ENCODE measurements around the gene LRRC58. TPM values are rescaled to one million over a fixed set of nuclear protein-coding genes. Genes with fewer than 3 reads are reported as not detected.

LRRC58 gene
- total and polyA plus RNA-seq, 2 of the 13 experiments (the other 11 are each of a cell fraction or from before 2014, with no cell fraction given) = 9.7 to 17.3 TPM

DNA sequence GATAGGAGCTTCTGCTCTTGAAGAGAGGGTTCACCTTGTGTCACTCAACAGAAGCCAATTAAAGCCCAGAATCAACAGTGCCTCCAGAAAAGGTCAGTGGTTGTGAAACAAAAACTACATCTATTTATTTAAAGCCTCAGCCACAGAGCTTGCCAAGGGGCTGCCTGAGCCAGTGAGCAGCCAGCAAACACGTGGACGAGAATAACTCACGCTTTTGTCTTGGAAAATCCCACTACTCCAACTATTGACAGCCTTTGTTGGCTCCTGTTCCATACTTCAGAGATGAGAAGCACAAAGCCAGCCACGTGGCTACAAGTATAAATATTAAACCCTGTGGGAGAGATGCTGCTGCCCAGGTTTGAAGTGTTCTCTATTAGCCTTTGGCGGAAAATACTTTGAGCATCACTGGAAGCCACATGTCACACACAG lies 74.4 kb downstream of the LRRC58 start (continued):
- TF ChIP-seq RFX1 (IDR thresholded peaks at IDR 0.05) (no peak), PREB (CRISPR knock-in tag; IDR thresholded peaks at IDR 0.05) (no peak), MED13 (CRISPR knock-in tag; IDR thresholded peaks at IDR 0.05) (no peak), ZEB1 (IDR thresholded peaks at IDR 0.05; ENCODE audit: insufficient replicate concordance, low read depth) (no peak), ZNF878 (CRISPR knock-in tag; IDR thresholded peaks at IDR 0.05) (peak; percentile 84), TBX2 (CRISPR knock-in tag; IDR thresholded peaks at IDR 0.05; ENCODE audit: borderline replicate concordance) (peak; percentile 87), CERS6 (CRISPR knock-in tag; IDR thresholded peaks at IDR 0.05) (no peak), ATRX (CRISPR knock-in tag; IDR thresholded peaks at IDR 0.05; ENCODE audit: borderline replicate concordance) (no peak), FOXA3 (CRISPR knock-in tag; IDR thresholded peaks at IDR 0.05) (peak; percentile 91), REXO4 (CRISPR knock-in tag; IDR thresholded peaks at IDR 0.05; ENCODE audit: borderline replicate concordance) (no peak), ZNF264 (CRISPR knock-in tag; IDR thresholded peaks at IDR 0.05) (peak; percentile 82; the same call in 1 of the 2 replicates), SIN3B (IDR thresholded peaks at IDR 0.05; ENCODE audit: low read length) (no peak), ZNF3 (CRISPR knock-in tag; IDR thresholded peaks at IDR 0.05) (no peak), CREM (IDR thresholded peaks at IDR 0.05) (peak; percentile 43; the same call in 1 of the 2 replicates), CREM (CRISPR knock-in tag; IDR thresholded peaks at IDR 0.05) (no peak), KLF9 (CRISPR knock-in tag; IDR thresholded peaks at IDR 0.05; ENCODE audit: low read depth) (no peak), FOXK1 (CRISPR knock-in tag; IDR thresholded peaks at IDR 0.05; ENCODE audit: borderline replicate concordance, low read depth) (peak; percentile 85; the same call in 1 of the 2 replicates), TOE1 (CRISPR knock-in tag; IDR thresholded peaks at IDR 0.05) (no peak), POLR2A (IDR thresholded peaks at IDR 0.05; ENCODE audit: insufficient read depth in 1 of 2, low read depth in 2 of 2, low read length in 2 of 2) (no peak), BRD4 (CRISPR knock-in tag; IDR thresholded peaks at IDR 0.05) (no peak), ARNT (IDR thresholded peaks at IDR 0.05) (no peak), HIVEP1 (CRISPR knock-in tag; IDR thresholded peaks at IDR 0.05) (no peak; the same call in 1 of the 2 replicates), ATF7 (IDR thresholded peaks at IDR 0.05) (no peak), ATF7 (CRISPR knock-in tag; IDR thresholded peaks at IDR 0.05) (no peak), ZNF652 (CRISPR knock-in tag; IDR thresholded peaks at IDR 0.05; ENCODE audit: borderline replicate concordance, low read depth) (no peak), PHF5A (CRISPR knock-in tag; IDR thresholded peaks at IDR 0.05; ENCODE audit: low read depth, unreplicated experiment) (no peak), ZNF772 (CRISPR knock-in tag; IDR thresholded peaks at IDR 0.05) (no peak), ZNF232 (CRISPR knock-in tag; IDR thresholded peaks at IDR 0.05; ENCODE audit: borderline replicate concordance) (peak; percentile 28; the same call in 1 of the 2 replicates), THAP9 (CRISPR knock-in tag; IDR thresholded peaks at IDR 0.05; ENCODE audit: borderline replicate concordance) (no peak), FOXM1 (CRISPR knock-in tag; IDR thresholded peaks at IDR 0.05) (no peak)
- TF ChIP-seq, protein P1, sequence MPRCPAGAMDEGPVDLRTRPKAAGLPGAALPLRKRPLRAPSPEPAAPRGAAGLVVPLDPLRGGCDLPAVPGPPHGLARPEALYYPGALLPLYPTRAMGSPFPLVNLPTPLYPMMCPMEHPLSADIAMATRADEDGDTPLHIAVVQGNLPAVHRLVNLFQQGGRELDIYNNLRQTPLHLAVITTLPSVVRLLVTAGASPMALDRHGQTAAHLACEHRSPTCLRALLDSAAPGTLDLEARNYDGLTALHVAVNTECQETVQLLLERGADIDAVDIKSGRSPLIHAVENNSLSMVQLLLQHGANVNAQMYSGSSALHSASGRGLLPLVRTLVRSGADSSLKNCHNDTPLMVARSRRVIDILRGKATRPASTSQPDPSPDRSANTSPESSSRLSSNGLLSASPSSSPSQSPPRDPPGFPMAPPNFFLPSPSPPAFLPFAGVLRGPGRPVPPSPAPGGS (CRISPR knock-in tag; IDR thresholded peaks at IDR 0.05) = no peak

Data from HepG2 (cell line).